K562 (cell line): ENCODE results near the gene SH3BP2. TPM values are rescaled to one million over a fixed set of nuclear protein-coding genes. Genes with fewer than 3 reads are reported as not detected.

Experiments
- FOXA3 ChIP-seq, 2 experiments: fragments of 450-650 bp in 1 of 2; sonication (generic) in 1 of 2; formaldehyde crosslinking; IDR thresholded peaks in 1 of 2; conservative IDR thresholded peaks in 1 of 2; 2 replicates each; pipeline versions ENCODE4 v1.4.0 to v1.8.0; 2020 to 2022; ENCODE audit warnings: mild to moderate bottlenecking in 2 of 2, missing genetic modification reagents in 1 of 2
- HCFC1 ChIP-seq: IDR thresholded peaks from 2 replicates; pipeline ENCODE4 v1.6.1; 2012; ENCODE audit warnings: low read depth, low read length, improper control_type of control experiment
- MGA ChIP-seq: fragments of 450-650 bp; IDR thresholded peaks from 2 replicates; pipeline ENCODE4 v1.6.1; 2016; ENCODE audit warnings: mild to moderate bottlenecking, moderate library complexity
- MYC ChIP-seq, 2 experiments: fragments of 250-450 bp in 1 of 2; sonication (Bioruptor Pico) in 1 of 2; IDR thresholded peaks; 2 replicates each; pipeline versions ENCODE4 v1.5.1 to v1.6.1; 2012 to 2021; ENCODE audit warnings: low read depth in 2 of 2, borderline replicate concordance in 1 of 2, improper control_type of control experiment in 1 of 2, low read length in 1 of 2, mild to moderate bottlenecking in 1 of 2, moderate library complexity in 1 of 2
- POLR2A ChIP-seq: fragments of 450-650 bp; conservative IDR thresholded peaks from 2 replicates; pipeline ENCODE4 v1.6.1; 2016
- SAFB ChIP-seq: fragments of 200-400 bp; formaldehyde crosslinking; IDR thresholded peaks from 2 replicates; pipeline ENCODE4 v1.6.1; 2017; ENCODE audit warnings: low read depth, low read length, borderline replicate concordance
- SETDB1 ChIP-seq: IDR thresholded peaks from one replicate; pipeline ENCODE4 v1.6.1; 2012; ENCODE audit warnings: low read length, control low read depth, inconsistent platforms
- SRF ChIP-seq, 2 experiments: fragments of 250-450, 450-650 bp in 1 of 2; sonication (Bioruptor Pico) in 1 of 2; sonication (generic) in 1 of 2; formaldehyde crosslinking; IDR thresholded peaks; 2 replicates each; pipeline versions ENCODE4 v1.5.0 to v1.5.1; 2020 to 2022; ENCODE audit warnings: mild to moderate bottlenecking in 1 of 2, missing genetic modification reagents in 1 of 2
- ZEB2 ChIP-seq: fragments of 450-650 bp; IDR thresholded peaks from 2 replicates; pipeline ENCODE4 v1.6.1; 2016
- ZNF212 ChIP-seq: fragments of 450-650 bp; formaldehyde crosslinking; IDR thresholded peaks from 2 replicates; pipeline ENCODE4 v1.4.0; 2020; ENCODE audit warnings: mild to moderate bottlenecking
- ZNF3 ChIP-seq: fragments of 250-450 bp; sonication (Bioruptor Pico); IDR thresholded peaks from 2 replicates; pipeline ENCODE4 v1.5.0; 2021; ENCODE audit warnings: mild to moderate bottlenecking, moderate library complexity
- polyA plus RNA-seq, 8 experiments: library from polyadenylated mRNA; depleted of rRNA in 4 of 8; stranded (reverse) in 5 of 8; unstranded in 3 of 8; fragments of >200 nt; fragmentation: Nextera tagmentation in 2 of 8; fragmentation: Illumina TruSeq in 1 of 8; extraction: Ambion mirVana in 2 of 8; extraction: Trizol in 1 of 8; gene quantifications; 2 replicates each; pipeline versions ENCODE4 v1.2.1 to v1.2.3, GENCODE V29; 2011 to 2014; ENCODE audit warnings: inconsistent platforms in 1 of 8, missing spikeins in 1 of 8
- total RNA-seq, 7 experiments: library from RNA; depleted of rRNA in 6 of 7; stranded (reverse); fragments of >200 nt in 6 of 7; fragmentation: Illumina TruSeq in 2 of 7; extraction: Trizol in 2 of 7; gene quantifications; 2 replicates each; pipeline versions ENCODE4 v1.2.1 to v1.2.3, GENCODE V29; 2011 to 2021; ENCODE audit warnings: low replicate concordance in 1 of 7
- TF ChIP-seq, protein P1 (sequence below): IDR thresholded peaks from 2 replicates; pipeline ENCODE4 v1.6.1; 2012; ENCODE audit warnings: low read depth, low read length, improper control_type of control experiment, borderline replicate concordance
- TF ChIP-seq, protein P2 (sequence below): fragments of 250-450 bp; sonication (Bioruptor Pico); IDR thresholded peaks from 2 replicates; pipeline ENCODE4 v1.8.0; 2022; ENCODE audit warnings: moderate library complexity, mild to moderate bottlenecking, inconsistent platforms

Gene SH3BP2
- total and polyA plus RNA-seq, 9 of the 15 experiments (the other 6 are each of a cell fraction or from before 2014, with no cell fraction given), result 0.34 to 16.0 (median 5.1) TPM

GRCh38 chr4:2755821-2756690 is 36.8 kb upstream of the SH3BP2 start, which contains the start of gene TNIP2 (continued):
- TF ChIP-seq MGA (no peak), SETDB1 (no peak), HCFC1 (peak; percentile 58), SAFB (0 out of 2 replicates have a peak, but pooled peaks have one; percentile 25), POLR2A (peak; percentile 71; the same call in 1 of the 2 replicates), FOXA3 (CRISPR knock-in tag; conservative IDR thresholded peaks at IDR 0.05 in 1 of 2, IDR thresholded peaks at IDR 0.05 in 1 of 2) (no peak), MYC (IDR thresholded peaks at IDR 0.05; ENCODE audit: low read depth, low read length) (peak; percentile 93), MYC (CRISPR knock-in tag; IDR thresholded peaks at IDR 0.05; ENCODE audit: borderline replicate concordance, low read depth) (no peak), SRF (CRISPR knock-in tag; IDR thresholded peaks at IDR 0.05) (no peak), ZEB2 (peak; percentile 47; the same call in 1 of the 2 replicates), ZNF212 (no peak), ZNF3 (CRISPR knock-in tag) (no peak)
- TF ChIP-seq, protein P1, sequence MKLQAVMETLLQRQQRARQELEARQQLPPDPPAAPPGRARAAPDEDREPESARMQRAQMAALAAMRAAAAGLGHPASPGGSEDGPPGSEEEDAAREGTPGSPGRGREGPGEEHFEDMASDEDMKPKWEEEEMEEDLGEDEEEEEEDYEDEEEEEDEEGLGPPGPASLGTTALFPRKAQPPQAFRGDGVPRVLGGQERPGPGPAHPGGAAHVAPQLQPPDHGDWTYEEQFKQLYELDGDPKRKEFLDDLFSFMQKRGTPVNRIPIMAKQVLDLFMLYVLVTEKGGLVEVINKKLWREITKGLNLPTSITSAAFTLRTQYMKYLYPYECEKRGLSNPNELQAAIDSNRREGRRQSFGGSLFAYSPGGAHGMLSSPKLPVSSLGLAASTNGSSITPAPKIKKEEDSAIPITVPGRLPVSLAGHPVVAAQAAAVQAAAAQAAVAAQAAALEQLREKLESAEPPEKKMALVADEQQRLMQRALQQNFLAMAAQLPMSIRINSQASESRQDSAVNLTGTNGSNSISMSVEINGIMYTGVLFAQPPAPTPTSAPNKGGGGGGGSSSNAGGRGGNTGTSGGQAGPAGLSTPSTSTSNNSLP, result no peak
- TF ChIP-seq, protein P2, sequence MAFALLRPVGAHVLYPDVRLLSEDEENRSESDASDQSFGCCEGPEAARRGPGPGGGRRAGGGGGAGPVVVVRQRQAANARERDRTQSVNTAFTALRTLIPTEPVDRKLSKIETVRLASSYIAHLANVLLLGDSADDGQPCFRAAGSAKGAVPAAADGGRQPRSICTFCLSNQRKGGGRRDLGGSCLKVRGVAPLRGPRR (CRISPR knock-in tag), result no peak
